GM12875 (cell line): ENCODE data around the gene FKBP4.
"Not testable (repeated sequence)": the region's sequence is repeated elsewhere in the genome, so short reads cannot be mapped to it uniquely, and the experiment has no call there.

Experiments used
- H3K4me3 ChIP-seq: one replicate; pipeline ENCODE4 v1.5.1; 2011; ENCODE audit warnings: low read depth, low read length, control low read depth
- TF ChIP-seq, protein P1 (sequence below): IDR thresholded peaks from 2 replicates; pipeline ENCODE4 v1.5.1; 2011; ENCODE audit warnings: low read depth, mild to moderate bottlenecking, control low read depth, inconsistent platforms, low read length, moderate library complexity, borderline replicate concordance; ENCODE audit not compliant: insufficient read depth

The FKBP4 gene

DNA sequence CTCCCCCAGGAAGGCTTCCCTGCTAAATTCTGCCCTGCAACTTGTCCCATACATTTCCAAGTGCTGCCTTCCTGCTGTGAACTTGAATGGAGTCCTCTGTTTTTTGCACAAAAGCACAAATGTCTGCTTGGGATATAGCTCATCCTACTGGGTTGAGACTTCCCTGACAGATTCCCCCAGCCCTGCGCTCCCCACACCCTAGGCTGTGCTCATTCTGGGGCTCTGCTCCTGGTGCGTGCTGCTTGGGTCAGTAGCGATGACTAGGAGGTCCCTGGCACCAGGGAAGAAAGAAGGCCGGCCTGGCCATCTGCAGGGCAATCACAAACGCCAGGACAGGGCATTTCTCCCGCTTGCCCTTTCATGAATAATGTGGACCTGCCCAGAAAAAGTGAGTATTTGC lies 29.2 kb upstream of the FKBP4 start:
- H3K4me3 ChIP-seq: no peak overlapping the region
- TF ChIP-seq, protein P1, sequence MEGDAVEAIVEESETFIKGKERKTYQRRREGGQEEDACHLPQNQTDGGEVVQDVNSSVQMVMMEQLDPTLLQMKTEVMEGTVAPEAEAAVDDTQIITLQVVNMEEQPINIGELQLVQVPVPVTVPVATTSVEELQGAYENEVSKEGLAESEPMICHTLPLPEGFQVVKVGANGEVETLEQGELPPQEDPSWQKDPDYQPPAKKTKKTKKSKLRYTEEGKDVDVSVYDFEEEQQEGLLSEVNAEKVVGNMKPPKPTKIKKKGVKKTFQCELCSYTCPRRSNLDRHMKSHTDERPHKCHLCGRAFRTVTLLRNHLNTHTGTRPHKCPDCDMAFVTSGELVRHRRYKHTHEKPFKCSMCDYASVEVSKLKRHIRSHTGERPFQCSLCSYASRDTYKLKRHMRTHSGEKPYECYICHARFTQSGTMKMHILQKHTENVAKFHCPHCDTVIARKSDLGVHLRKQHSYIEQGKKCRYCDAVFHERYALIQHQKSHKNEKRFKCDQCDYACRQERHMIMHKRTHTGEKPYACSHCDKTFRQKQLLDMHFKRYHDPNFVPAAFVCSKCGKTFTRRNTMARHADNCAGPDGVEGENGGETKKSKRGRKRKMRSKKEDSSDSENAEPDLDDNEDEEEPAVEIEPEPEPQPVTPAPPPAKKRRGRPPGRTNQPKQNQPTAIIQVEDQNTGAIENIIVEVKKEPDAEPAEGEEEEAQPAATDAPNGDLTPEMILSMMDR: no peak

DNA sequence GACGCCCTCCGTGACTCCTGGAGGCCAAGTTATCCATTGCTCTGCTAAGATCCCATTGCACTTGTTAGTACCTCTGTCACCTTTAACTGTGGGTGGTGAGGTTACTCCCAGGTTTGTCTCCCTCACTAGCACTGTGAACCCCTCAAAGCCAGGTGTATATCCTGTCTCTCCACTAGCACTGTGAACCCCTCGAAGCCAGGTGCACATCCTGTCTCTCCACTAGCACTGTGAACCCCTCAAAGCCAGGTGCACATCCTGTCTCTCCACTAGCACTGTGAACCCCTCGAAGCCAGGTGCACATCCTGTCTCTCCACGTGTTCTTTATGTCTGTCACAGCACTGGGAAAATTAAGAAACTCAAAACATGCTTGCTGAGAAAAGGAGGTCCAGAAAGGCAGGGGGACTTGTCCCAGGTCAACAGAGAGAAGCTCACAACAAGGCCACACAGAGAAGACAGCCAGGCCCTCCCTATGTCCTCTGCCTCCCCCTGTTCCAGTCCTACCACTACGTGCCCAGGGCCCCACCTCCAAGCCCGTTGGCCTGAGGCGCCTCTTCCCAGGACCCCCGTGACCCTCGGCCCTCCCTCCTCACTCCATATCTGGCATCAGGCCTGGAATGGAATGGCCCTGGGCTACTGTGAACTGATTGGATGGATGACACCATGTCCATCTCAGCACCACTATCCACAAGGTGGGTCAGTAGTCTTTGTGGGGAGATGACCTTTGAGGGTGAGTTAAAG lies 26.4 kb upstream of the FKBP4 start:
- TF ChIP-seq, protein P1: no peak
- no peak overlapping the region for H3K4me3 ChIP-seq

DNA sequence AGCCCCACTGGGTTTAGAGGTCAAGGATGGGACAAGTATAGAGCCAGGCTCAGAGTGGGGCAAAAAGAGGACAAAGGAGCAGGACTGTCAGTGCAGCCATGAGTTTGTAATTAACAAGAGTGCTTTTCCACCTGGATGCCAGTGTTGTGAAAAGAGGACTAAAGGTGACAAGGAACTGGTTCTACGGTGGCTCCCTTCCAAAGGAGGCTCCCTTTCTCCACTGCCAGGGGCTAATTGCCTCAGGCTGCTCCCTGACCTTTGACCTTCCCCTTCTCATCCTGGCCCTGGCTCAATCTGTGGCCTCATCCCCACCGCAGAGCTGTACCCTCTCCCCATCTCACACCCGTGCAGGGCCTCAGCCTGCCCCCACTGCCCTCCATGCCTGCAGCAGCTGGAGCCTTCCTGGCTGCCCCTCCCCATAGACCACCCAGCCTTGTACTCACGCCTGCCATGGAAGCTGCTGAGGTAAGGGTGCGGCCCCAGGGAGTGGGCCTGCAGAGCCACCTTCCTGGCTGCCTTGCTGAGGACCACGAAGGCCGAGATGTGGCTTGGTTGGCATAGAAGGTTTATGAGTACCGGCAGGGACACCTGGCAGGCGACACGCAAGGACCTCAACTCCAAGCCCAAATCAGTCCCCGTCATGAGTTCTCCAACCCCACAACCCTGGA lies 24.8 kb upstream of the FKBP4 start:
- TF ChIP-seq, protein P1: no peak
- H3K4me3 ChIP-seq: no peak overlapping the region

DNA sequence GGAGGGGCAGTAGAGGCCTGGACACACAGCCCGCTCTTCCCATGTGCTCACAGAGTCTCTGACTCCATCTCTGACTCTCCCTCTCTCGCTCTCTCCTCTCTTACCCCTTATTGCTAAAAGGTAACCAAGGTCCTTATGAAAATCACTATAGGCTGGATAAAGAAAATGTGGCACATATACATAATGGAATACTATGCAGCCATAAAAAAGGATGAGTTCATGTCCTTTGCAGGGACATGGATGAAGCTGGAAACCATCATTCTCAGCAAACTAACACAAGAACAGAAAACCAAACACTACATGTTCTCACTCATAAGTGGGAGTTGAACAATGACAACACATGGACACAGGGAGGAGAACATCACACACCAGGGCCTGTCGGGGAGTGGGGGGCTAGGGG lies 24.2 kb upstream of the FKBP4 start:
- not testable (repeated sequence) for H3K4me3 ChIP-seq

DNA sequence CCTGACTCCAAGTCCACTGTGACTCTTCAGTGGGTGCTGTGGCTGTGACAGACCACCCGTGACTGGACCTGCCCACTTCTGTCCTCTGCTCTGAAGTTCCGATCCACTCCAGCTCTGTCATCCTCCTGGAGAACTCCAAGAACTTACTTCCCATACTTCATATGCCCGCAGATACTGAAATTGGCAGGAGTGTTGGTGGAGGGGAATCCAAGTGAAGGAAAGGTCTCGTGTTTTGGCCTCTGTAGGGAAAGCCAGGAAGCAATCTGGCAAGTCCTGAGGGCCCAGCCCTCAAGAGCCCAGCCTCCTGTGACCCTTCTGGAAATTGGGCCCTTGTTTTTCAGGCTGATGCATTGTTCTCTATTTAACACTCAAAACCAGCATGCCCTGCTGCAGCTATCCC lies 22.4 kb upstream of the FKBP4 start:
- TF ChIP-seq, protein P1: no peak
- H3K4me3 ChIP-seq: no peak overlapping the region

DNA sequence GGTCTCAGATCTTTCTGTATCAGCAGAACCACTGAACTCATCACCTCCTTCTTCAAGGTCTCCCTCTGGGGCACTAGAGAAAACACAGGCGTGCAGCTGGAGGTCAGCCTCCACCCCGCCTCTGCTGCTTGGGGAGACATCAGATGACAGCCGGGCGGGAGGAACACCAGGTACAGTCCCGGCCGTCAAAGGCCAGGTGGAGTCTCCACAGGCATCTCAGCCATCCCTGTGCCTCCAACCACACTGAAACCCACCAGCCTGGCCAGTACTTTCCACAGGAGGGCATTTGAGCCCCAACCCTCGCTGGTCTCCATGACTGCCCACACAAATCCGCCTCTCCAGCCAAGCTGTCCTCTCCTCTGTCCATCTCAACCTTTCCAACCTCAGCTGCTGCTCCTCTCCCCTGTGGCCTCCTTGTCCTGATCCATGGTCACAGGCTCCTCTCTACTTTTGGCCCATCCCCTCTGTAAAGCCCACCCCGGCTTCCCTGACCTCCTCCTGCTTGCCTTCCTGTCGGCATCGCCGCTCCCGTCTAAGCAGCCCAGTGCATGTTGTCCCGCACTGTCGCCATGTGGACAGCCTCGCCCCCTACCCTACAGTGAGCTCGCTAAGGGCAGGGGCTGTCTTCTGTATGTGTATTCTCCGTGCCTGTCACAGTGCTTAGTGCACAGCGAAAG lies 21.4 kb upstream of the FKBP4 start:
- H3K4me3 ChIP-seq: no peak overlapping the region
- TF ChIP-seq, protein P1: no peak

DNA sequence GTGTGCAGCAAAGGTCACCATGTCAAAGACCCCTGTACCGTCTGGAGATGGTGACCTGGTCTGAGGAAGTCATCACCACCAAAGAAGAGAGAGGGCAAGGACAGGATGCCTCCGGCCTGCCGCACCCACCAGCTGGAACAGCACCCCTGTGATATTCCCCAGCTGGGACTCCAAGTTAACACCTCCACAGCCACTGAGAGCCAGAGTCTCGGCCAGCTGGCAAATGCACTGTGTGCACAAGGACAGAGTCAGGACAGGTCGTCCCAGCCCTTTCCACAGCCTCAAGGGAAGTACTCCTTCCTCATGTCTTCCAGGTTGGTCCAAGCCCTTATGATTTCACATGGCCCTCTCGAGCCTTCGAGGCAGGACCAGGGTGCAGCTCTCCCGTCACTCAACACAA lies 19.3 kb upstream of the FKBP4 start:
- TF ChIP-seq, protein P1: no peak

More for the DNA sequence above, 19.3 kb upstream of the FKBP4 start:
- H3K4me3 ChIP-seq: no peak overlapping the region
